Measurements from ENCODE around the gene MIX23.

- TF ChIP-seq, protein P1, sequence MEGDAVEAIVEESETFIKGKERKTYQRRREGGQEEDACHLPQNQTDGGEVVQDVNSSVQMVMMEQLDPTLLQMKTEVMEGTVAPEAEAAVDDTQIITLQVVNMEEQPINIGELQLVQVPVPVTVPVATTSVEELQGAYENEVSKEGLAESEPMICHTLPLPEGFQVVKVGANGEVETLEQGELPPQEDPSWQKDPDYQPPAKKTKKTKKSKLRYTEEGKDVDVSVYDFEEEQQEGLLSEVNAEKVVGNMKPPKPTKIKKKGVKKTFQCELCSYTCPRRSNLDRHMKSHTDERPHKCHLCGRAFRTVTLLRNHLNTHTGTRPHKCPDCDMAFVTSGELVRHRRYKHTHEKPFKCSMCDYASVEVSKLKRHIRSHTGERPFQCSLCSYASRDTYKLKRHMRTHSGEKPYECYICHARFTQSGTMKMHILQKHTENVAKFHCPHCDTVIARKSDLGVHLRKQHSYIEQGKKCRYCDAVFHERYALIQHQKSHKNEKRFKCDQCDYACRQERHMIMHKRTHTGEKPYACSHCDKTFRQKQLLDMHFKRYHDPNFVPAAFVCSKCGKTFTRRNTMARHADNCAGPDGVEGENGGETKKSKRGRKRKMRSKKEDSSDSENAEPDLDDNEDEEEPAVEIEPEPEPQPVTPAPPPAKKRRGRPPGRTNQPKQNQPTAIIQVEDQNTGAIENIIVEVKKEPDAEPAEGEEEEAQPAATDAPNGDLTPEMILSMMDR (IDR thresholded peaks at IDR 0.05), result no peak
- no peak for TF ChIP-seq POLR2A (IDR thresholded peaks at IDR 0.05)
Measured at GRCh38 chr3:122355612-122356011, 27.4 kb downstream of the MIX23 start.
